ENCODE measurements around the gene ARL15. TPM values are rescaled to one million over a fixed set of nuclear protein-coding genes. Genes with fewer than 3 reads are reported as not detected.

Gene ARL15
- total RNA-seq, 1 experiment from 2014 or later, result 140 TPM

- no peak overlapping the region for H3K27ac Mint-ChIP-seq (ENCODE audit: unreplicated experiment)
- no peaks in the 10 kb centered on the region for H3K36me3 Mint-ChIP-seq (ENCODE audit: insufficient read depth, unreplicated experiment)
- intact Hi-C loops (cut with micrococcal nuclease; ENCODE audit: unreplicated experiment), result loop anchor here (10.0 kb wide), 1 partner anchor 265 kb away; the partner anchor contains the start of gene SNX18
- no peak for TF ChIP-seq CTCF (IDR thresholded peaks at IDR 0.05; ENCODE audit: insufficient read depth in 1 of 2, low read depth in 1 of 2, low read length in 1 of 2, severe bottlenecking in 1 of 2, unreplicated experiment in 1 of 2)
- peaks cover 10% of the 10 kb centered on the region for H3K4me1 Mint-ChIP-seq (ENCODE audit: low read depth, unreplicated experiment)
- no peaks in the 10 kb centered on the region for H3K9me3 Mint-ChIP-seq (ENCODE audit: unreplicated experiment)
- Histone ChIP-seq H3K4me1 (peaks cover 44% of the 10 kb centered on the region), H3K36me3 (ENCODE audit: control insufficient read depth, insufficient read depth, low read length) (no peaks in the 10 kb centered on the region), H3K9me3 (no peaks in the 10 kb centered on the region), H3K27me3 (replicated peaks; ENCODE audit: control insufficient read depth, insufficient read depth, low read length) (no peaks in the 10 kb centered on the region), H3K4me3 (ENCODE audit: low read depth, low read length) (no peak overlapping the region)
- peak in 1 of 2 experiments; percentile 41 for DNase-seq
- no peak overlapping the region for H3K4me3 Mint-ChIP-seq (ENCODE audit: unreplicated experiment)
- CTCF ChIA-PET, result interaction anchor here (1.1 kb wide), 1 partner anchor 61 kb away, joined by 5 read pairs; the partner anchor contains the start of gene ARL15
- no TSS peak for BruUV-seq (replicated peaks)
- H3K27me3 Mint-ChIP-seq (ENCODE audit: insufficient read depth, unreplicated experiment), result no peaks in the 10 kb centered on the region
- POLR2A ChIA-PET, result no interaction called here
Observed at GRCh38 chr5:54249210-54250028, 61.0 kb downstream of the ARL15 start.

GRCh38 chr5:54247226-54247625 is 63.1 kb downstream of the ARL15 start:
- ChIA-PET POLR2A (interaction anchor here (0.7 kb wide), 1 partner anchor 45 kb away, joined by 3 read pairs; no protein-coding TSS in a partner anchor), CTCF (interaction anchor here (0.5 kb wide), 1 partner anchor 17 kb away, joined by 3 read pairs; no protein-coding TSS in a partner anchor)
- H3K27ac Mint-ChIP-seq (ENCODE audit: unreplicated experiment), result no peak overlapping the region
- H3K9me3 ChIP-seq, result no peaks in the 10 kb centered on the region
- peaks cover 10% of the 10 kb centered on the region for H3K4me1 Mint-ChIP-seq (ENCODE audit: low read depth, unreplicated experiment)
- no peak overlapping the region for H3K4me3 ChIP-seq (ENCODE audit: low read depth, low read length)
- no peaks in the 10 kb centered on the region for H3K27me3 ChIP-seq (replicated peaks; ENCODE audit: control insufficient read depth, insufficient read depth, low read length)
- no peak for TF ChIP-seq CTCF (IDR thresholded peaks at IDR 0.05; ENCODE audit: insufficient read depth in 1 of 2, low read depth in 1 of 2, low read length in 1 of 2, severe bottlenecking in 1 of 2, unreplicated experiment in 1 of 2)
- peaks cover 32% of the 10 kb centered on the region for H3K4me1 ChIP-seq
- no peak for DNase-seq
- no peaks in the 10 kb centered on the region for H3K9me3 Mint-ChIP-seq (ENCODE audit: unreplicated experiment)
- intact Hi-C loops (cut with micrococcal nuclease; ENCODE audit: unreplicated experiment), result loop anchor here (10.0 kb wide), 1 partner anchor 268 kb away; the partner anchor contains the start of gene SNX18
- no peaks in the 10 kb centered on the region for H3K36me3 Mint-ChIP-seq (ENCODE audit: insufficient read depth, unreplicated experiment)
- BruUV-seq (replicated peaks), result no TSS peak
- no peaks in the 10 kb centered on the region for H3K36me3 ChIP-seq (ENCODE audit: control insufficient read depth, insufficient read depth, low read length)
- H3K27me3 Mint-ChIP-seq (ENCODE audit: insufficient read depth, unreplicated experiment), result no peaks in the 10 kb centered on the region
- no peak overlapping the region for H3K4me3 Mint-ChIP-seq (ENCODE audit: unreplicated experiment)

- Histone ChIP-seq H3K4me3 (ENCODE audit: low read depth, low read length) (no peak overlapping the region), H3K36me3 (ENCODE audit: control insufficient read depth, insufficient read depth, low read length) (no peaks in the 10 kb centered on the region), H3K9me3 (no peaks in the 10 kb centered on the region), H3K4me1 (0 out of 2 replicates have a peak, but pooled peaks cover 9% of the 10 kb centered on the region), H3K27me3 (replicated peaks; ENCODE audit: control insufficient read depth, insufficient read depth, low read length) (no peaks in the 10 kb centered on the region)
- no peak overlapping the region for H3K27ac Mint-ChIP-seq (ENCODE audit: unreplicated experiment)
- intact Hi-C loops (cut with micrococcal nuclease; ENCODE audit: unreplicated experiment), result loop anchor here (1.0 to 10.0 kb wide), 6 partner anchors 68 to 602 kb away; partner anchors contain the start of gene SNX18
- ChIA-PET POLR2A (interaction anchor here (1.0 kb wide), 1 partner anchor 67 kb away, joined by 6 read pairs; the partner anchor contains the start of gene ARL15), CTCF (interaction anchor here (0.6 to 1.2 kb wide), 13 partner anchors 9 to 652 kb away, joined by 3 to 19 read pairs (median 4); partner anchors contain the start of gene ARL15)
- H3K36me3 Mint-ChIP-seq (ENCODE audit: insufficient read depth, unreplicated experiment), result peaks cover 6% of the 10 kb centered on the region
- TF ChIP-seq CTCF (IDR thresholded peaks at IDR 0.05; ENCODE audit: insufficient read depth in 1 of 2, low read depth in 1 of 2, low read length in 1 of 2, severe bottlenecking in 1 of 2, unreplicated experiment in 1 of 2), result peak; percentile 78 to 83
- no peaks in the 10 kb centered on the region for H3K9me3 Mint-ChIP-seq (ENCODE audit: unreplicated experiment)
- H3K4me3 Mint-ChIP-seq (ENCODE audit: unreplicated experiment), result no peak overlapping the region
- BruUV-seq (replicated peaks), result no TSS peak
- H3K27me3 Mint-ChIP-seq (ENCODE audit: insufficient read depth, unreplicated experiment), result no peaks in the 10 kb centered on the region
- peaks cover 10% of the 10 kb centered on the region for H3K4me1 Mint-ChIP-seq (ENCODE audit: low read depth, unreplicated experiment)
- DNase-seq, result peak in 1 of 2 experiments; percentile 62
Observed at GRCh38 chr5:54243483-54244080, 66.8 kb downstream of the ARL15 start.

All from Caco-2 (cell line).